Keratinocyte (primary cell): ENCODE results near the gene PTRH2.

Experiments
- CTCF ChIP-seq, 3 experiments: IDR thresholded peaks in 1 of 3; conservative IDR thresholded peaks in 1 of 3; optimal IDR thresholded peaks in 1 of 3; 2 replicates in 2 of 3; 3 replicates in 1 of 3; pipeline versions ENCODE3 to v1.5.1; 2011; ENCODE audit warnings: low read length in 3 of 3, mild to moderate bottlenecking in 3 of 3, moderate library complexity in 2 of 3, control low read depth in 1 of 3, inconsistent platforms in 1 of 3; ENCODE audit not compliant: insufficient read depth in 2 of 3; ENCODE audit errors: extremely low read depth in 1 of 3
- EZH2 ChIP-seq: IDR thresholded peaks from one replicate; pipeline ENCODE4 v1.6.1; 2012; ENCODE audit warnings: inconsistent platforms, mild to moderate bottlenecking, low read length, moderate library complexity

DNA sequence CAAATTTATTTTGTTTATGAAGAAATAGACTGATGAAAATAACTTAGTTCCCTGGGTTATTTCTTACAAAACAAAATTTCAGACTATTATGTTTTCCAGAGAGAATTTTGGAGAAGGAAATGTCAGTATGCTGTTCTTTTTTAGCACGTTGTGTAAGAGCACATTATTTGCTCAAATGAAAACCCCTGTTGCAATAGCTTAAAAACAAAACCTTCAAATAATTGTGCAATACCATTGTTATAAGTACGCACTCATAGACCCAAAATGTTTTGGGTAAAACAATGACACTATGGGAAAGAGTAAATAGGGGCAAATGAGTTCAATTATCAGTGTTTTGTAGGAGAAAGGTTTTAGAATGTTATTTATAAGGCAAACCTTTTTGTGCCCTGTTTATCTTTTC is 18.5 kb upstream of the PTRH2 start:
- no peak for TF ChIP-seq CTCF (optimal IDR thresholded peaks at IDR 0.05 in 1 of 3, IDR thresholded peaks at IDR 0.05 in 1 of 3, conservative IDR thresholded peaks at IDR 0.05 in 1 of 3; ENCODE audit: extremely low read depth in 1 of 3, insufficient read depth in 2 of 3, low read length in 3 of 3)
- no peak for TF ChIP-seq EZH2
